D341Med (cell line): ENCODE data around the gene CASP3.
"Not testable (repeated sequence)": the region's sequence is repeated elsewhere in the genome, so short reads cannot be mapped to it uniquely, and the experiment has no call there.

ENCODE experiments used
- DNase-seq: peaks from one replicate; pipeline ENCODE4 v3.0.0; 2012; ENCODE audit warnings: low spot score

Gene CASP3

GRCh38 chr4:184596044-184596616 lies 53.1 kb downstream of the CASP3 start:
- no peak for DNase-seq

GRCh38 chr4:184595430-184595829 lies 53.8 kb downstream of the CASP3 start:
- DNase-seq = no peak

GRCh38 chr4:184593461-184593860 lies 55.8 kb downstream of the CASP3 start:
- no peak for DNase-seq

- DNase-seq = not testable (repeated sequence)
Observed at GRCh38 chr4:184591747-184592270, 57.4 kb downstream of the CASP3 start.

- no peak for DNase-seq
Observed at GRCh38 chr4:184591070-184591677, 58.1 kb downstream of the CASP3 start.

- no peak for DNase-seq
Observed at GRCh38 chr4:184590196-184590595, 59.1 kb downstream of the CASP3 start.

- DNase-seq = no peak
Observed at GRCh38 chr4:184588893-184589292, 60.4 kb downstream of the CASP3 start.

GRCh38 chr4:184587701-184588100 lies 61.5 kb downstream of the CASP3 start:
- no peak for DNase-seq

- DNase-seq = no peak
Observed at GRCh38 chr4:184587221-184587620, 62.0 kb downstream of the CASP3 start.

GRCh38 chr4:184583738-184584502 lies 65.3 kb downstream of the CASP3 start:
- DNase-seq = no peak
